DMS 273 treated with DMSO at 0.1 percent for 48 hours (cell line): ENCODE results near the gene NTHL1.

Source experiments
- DNase-seq: peaks from one replicate; lab custom pipeline; 2025; lab: John Stamatoyannopoulos, UW

The NTHL1 gene

DNA sequence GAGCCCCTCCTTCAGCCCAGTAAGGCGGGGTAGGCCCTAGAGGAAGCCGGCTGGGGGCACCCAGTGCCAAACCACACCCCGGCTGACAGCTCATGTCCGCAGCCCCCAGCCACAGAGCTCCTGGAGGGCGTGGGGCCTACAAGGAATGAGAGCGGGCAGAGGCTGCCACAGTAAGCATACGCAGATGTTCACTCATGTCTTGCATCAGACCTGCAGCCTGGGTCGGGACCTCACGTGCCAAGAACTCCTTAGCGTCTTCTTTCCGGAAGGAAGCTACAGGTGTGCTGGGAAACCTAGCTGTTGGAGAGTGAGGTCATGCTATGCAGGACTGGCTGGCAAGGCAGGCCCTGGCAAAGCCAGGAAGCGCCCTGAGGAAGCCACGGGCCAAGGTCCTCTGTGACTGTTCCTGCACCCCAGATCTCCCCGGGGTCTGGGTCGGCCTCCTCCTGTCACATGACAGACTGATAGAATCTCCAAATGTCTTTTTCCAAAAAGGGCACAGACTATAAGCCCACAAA lies 39.6 kb downstream of the NTHL1 start:
- no peak for DNase-seq

DNA sequence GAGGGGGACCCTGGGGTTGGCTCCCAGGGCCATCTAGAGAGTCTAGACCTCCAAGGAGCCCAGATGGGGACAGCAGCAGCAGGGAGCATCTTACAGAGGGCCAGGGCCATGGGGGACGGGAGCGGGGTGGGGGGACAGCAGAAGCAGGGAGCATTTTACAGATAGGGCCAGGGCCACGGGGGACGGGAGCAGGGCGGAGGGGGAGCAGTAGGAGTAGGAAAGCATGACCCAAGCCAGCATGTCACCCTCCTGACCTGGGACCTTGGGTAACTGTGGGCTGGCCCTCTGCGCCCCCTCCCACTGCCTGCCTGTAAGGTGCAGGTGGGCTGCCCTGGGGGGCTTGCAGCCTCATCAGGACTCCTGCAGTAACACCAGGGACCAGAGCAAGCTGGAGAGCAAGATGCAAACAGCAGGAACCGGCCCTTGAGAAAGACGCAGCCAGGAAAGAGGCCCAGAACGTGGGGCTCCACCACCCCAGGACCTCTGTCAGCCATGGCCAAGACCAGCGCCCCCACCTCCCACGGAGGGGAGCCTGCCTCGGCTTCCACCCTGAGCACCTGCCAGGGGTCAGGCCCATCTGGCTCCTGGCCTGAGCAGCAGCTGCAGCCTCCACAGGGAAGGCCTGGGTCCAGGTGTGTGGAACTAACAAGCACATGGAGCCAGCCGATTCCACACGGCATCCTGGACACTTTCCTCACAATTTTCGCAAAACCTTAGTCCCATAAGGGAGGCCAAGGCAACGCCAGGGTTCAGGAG lies 40.4 kb downstream of the NTHL1 start:
- no peak for DNase-seq

DNA sequence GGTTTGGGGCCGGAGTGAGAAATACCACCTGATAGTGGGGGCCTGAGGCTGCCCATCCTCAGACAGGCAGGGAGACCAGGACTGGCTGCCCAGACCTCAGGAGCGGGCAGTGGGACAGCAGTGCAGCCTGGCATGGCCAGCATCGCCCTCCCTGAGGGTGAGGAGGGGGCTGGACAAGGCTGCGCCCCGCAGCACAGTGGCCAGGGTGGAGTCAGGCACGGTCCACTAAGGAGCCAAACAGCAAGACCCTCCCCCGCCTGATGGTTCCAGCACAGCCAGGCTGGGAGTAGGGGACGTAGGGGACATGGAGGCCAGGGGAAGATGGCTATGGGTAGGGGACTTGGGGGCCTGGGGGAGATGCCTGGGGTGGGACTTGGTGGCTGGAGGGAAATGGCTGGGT lies 41.3 kb downstream of the NTHL1 start:
- DNase-seq: no peak

DNA sequence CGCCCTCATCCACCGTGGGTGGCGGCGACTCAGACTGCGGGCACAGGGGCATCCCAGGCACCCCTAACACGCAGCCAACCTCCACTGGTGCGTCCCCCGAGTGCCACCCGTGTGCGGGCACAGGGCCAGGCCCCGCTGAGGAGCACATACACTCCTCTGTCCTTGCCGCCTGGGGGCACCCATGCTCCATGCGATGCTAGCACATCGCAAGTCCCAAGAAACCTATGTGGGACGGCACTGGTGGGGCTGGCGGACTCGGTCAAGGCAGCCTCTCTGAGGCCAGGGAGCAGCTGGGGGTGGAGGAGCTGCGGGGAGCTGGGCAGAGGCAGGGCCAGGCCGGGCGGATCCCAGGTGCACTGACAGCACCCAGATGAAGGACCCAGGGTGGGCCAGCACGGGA lies 42.0 kb downstream of the NTHL1 start:
- no peak for DNase-seq

DNA sequence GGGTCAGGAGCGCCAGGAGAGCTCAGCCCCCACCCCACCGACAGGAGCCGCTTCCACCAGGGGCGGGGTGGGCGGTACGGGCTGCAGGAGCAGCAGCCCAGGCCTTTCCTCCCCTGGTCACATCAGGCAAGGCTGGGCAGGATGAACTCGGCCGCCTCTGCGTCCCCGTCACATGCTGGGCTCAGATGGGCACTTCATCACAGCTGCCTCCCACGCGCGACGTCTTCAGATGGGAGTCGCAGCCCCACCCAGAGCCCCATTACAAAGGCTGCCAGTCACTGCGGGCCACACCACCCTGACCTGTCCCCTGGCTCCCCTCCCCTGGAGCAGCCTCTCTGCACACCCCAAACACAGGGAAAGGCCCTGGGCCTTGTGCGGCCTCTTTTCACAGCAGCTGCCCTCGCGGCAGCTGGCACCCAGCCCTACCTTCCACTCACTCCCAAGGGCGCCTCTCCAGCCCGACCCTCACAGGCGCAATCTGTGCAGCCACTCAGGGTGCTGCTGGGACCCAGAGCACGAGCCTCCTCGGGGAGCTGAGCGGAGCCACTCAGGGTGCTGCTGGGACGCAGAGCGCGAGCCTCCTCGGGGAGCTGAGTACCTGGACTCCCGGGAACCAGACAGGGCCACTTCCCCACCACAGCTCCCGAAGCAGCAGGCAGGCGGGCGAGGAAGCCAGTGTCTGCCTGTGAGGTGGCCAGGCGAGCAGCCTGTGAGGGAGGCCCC lies 42.7 kb downstream of the NTHL1 start:
- DNase-seq: no peak

DNA sequence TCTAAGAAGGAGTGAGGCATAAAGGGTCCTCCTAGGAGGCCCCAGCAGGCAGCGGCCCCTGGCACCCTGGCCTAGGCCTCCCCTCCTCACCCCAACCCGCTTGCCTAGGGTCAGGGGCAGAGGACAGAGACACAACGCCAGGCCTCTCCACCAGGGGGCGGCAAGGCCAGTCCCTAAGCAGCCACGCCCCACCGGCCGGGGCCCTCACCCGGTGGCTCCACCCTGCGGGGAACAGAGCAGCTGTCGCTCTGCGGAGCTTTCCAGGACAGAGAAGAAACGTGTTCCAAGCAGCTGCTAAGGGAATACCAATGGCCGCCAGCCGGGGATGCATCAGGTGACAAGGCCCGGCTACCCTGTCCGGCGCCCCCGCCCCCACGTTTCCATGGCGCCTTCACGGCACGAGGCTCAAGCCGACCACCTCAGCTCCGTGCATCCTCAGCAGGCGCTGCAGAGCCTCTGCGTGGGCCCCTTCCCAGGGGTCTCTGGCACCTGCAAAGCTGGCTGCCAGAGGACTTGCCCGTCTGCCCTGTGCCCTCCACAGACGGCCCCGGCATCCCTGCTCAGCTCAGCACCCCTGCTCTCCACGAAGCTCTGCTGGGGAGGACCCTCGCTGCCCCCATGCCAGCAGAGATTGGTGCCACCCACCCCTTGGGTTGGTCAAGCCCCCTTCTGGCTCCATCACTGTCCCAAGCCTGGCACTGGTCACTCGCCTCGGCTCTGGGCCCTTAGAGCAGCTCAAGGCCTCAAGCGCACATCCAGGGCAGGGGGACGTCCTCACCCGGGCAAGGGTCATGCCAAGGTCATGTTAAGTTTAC lies 43.6 kb downstream of the NTHL1 start:
- peak; percentile 91 for DNase-seq

DNA sequence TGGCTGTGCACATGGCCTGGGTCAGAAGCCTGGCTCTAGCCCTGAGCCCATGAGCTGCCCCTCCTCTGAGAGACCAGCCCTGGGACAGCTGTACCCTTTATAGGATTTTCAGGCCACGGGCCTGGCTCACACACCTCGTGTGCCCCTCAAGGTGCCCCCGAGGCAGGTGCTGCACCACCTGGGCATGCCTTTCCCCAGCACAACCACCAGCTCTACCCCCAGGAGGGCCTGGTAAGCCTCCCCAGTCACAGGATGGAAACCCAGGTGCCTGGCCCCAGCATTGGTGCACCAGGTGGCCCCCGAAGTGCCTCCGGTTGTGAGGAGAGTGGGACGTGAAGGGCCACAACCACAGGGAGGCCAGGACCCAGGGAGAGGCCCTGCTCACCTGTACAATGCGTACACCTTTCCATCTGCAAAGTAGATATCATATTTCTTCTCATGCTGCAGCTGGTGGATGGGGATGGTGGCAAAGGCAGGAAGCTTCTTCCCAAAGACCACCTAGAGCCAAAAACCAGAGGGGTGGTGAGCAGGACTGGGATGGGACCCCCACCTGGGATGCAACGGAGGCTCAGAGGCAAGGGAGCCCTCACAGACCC lies 44.3 kb downstream of the NTHL1 start:
- no peak for DNase-seq

DNA sequence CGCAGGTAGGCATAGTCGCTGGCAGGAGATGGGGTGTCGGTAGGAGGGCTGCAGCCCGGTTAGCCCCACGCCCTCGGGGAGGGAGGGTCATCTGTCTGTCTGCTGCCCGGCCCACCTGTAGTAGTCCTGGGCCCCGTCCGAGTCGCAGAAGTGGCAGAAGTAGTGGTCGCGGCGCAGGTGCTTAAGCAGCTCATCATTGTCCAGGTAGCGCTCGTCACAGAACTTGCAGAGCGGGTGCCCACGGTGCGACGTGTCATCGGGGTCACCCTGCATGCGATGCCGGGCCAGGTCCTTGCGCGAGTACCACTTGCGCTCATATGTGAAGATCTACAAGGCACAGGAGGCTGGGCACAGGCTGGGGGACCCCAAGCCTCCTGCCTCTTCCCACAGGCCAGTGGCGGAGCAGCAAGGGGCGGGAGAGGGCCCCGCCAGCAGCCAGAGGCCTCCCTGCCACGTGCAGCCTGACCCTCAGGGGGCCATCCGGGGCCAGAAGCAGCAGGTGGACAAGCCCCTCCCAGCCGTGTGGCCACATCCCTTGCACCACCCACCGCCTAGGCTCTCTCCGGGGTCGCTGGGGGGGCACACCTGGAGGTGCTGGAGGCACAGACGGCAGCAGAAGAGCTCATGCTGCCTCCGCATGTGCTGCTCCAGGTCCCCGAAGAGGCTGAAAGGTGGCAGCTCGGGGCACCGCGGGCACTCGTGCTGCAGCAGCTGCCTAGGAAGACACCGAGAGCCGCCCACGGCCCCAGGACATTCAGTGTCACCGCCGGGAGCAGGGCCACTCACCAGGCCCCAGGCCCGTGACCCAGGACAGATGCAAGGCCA lies 45.0 kb downstream of the NTHL1 start:
- DNase-seq: no peak

DNA sequence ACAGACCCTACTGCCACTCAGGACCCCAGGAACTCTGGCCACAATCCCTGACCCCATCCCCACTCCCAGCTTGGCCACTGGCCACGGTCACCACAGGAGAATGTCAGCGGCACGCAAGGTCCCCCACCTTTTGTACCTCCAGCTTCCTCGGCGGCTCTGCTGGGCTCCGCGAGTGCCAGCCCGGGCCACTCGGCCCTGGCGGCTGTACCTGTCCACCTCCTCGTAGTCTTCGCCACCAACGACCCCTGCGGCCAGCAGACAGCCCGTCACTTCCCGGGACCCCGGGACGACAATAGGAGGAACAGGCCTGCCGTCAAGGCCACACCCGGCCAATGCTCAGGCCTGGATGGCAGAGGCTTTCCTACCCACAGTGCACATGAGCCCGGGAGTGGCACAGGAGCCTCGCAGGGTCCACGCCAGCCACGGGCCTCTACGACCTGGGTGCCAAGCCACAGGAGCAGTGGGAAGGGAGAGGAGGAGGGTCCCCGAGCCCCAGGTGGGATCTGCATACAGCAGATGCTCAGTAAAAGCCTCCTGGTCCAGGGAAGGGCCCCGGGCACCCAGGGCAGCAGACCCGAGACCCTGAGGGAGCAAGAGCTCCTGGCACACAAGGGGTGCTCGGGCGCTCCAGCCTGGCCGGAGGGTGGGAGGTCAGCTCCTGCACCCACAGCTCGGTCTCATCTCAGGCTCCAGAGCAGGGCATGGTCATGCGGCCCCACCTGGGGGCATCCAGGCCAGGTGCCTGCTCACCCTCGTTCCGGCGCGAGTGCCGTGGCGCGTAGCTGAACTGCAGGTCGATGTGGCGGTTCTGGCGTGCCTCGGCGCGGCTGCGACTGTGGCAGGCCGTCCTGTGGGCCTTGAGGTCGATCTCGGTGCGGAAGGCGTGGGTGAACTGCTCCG lies 45.9 kb downstream of the NTHL1 start:
- DNase-seq: no peak

DNA sequence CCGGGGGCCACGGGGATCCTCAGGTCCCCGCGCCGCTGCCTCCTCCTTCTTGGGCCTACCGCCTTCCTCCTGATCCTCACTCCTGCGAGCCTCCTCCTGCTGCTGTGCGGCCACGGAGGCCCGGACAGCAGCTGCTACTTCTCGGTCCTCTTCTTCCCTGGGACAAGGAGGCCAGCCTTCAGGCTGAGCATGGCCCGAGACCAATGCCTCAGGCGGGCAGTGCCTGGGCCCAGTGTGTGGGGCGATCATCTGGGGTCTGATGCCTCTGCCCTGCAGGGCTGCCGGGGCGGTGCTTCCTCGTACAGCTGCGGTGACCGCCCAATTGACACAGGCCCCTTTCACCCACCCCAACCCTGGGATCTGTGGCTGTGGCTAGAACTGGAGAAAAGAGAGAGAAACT lies 46.6 kb downstream of the NTHL1 start:
- no peak for DNase-seq

DNA sequence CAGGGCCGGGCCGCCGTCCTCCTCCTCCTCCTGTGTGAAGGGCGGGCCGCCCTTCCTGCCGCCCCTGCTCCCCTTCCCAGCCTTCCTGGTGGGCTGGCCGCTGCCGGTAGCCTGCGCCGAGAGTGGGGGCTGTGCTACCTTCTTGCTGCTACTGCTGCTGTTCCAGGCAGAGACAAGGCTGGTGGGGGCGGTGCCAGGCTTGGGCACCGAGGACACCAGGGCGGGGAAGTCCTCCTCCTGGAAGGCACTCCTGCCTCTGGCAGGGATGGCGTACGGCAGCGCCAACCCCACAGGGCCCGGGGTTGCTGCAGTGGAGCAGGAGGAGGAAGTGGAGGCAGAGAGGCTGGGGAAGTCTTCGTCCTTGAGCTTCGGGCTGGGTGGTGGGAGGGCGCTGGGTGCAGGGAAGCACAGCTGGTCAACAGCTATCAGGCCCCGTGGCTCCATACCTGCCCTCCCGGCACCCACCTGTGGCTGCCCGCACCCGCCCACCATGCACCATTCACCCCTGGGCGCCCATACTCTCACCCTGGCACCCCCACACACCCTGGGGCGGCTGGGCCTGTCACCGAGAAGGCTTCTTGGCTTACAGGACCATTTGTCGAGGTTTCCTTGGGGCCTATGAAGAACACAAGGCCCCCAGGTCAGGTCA lies 47.6 kb downstream of the NTHL1 start:
- no peak for DNase-seq

DNA sequence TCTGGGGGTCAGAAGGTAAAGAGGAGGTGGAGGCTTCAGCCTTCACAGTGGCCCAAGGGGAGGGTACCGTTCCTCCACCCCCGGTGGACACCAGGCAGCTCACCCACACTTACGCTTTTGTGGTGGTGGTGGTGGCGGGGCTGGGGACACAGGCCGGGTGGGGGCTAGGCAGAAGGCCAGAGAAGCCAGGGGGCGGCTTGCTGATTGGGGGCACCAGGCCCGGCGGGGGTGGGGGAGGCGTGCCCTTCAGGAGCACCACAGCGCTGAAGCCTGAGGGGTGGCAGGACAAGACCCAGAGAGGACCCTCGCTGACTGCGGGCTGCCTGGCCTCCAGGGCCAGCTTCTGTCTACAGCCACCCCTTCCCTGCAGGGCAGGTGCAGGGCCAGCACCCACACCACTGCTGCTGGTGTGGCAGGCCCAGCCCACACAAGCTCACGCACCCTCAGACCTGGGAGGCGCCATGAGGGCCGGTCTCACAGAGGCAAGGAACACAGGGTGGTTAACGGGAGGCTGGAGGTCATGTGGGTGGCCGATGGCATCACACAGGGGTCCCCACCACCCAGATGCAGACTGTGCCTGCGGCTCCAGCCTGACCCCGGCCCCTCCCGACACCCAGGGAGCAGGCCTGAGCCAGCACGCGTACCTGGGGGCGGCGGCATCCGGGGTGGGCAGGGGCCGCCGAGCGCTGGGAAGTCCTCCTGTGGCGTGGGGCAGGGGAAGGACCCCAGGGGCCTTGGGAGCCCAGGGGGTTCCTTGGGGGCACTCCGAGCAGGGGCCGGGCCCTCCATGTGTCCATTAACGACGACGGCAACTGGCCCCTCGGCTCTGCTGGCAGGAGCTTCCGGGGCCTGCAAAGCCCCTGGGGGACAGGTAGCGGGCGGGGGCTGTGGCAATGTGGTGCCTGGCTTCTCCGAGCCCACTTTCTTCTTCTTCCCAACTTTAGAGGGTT lies 48.5 kb downstream of the NTHL1 start:
- no peak for DNase-seq

DNA sequence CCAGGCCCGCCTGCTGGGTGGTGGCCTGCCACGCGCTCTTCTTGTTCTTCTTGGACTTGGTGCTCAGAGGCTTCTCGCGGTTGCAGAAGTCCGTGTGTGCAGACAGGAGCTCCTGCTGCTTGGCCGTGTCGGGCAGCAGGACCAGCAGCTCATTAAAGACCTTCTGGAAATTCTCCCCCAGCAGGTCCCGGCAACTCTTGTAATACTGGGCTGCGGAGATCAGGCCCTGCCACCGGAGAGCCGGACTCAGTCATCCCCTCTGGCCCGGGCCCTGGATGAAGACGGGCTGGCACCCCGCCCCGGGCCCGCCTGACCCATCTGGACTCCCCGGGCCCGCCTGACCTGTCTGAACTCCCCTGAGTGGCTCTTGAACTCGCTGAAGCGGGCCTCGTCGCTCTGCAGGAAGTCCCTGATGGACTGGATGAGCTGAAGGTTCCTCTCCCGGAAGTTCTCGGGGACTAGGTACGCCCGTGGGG lies 49.2 kb downstream of the NTHL1 start:
- no peak for DNase-seq

DNA sequence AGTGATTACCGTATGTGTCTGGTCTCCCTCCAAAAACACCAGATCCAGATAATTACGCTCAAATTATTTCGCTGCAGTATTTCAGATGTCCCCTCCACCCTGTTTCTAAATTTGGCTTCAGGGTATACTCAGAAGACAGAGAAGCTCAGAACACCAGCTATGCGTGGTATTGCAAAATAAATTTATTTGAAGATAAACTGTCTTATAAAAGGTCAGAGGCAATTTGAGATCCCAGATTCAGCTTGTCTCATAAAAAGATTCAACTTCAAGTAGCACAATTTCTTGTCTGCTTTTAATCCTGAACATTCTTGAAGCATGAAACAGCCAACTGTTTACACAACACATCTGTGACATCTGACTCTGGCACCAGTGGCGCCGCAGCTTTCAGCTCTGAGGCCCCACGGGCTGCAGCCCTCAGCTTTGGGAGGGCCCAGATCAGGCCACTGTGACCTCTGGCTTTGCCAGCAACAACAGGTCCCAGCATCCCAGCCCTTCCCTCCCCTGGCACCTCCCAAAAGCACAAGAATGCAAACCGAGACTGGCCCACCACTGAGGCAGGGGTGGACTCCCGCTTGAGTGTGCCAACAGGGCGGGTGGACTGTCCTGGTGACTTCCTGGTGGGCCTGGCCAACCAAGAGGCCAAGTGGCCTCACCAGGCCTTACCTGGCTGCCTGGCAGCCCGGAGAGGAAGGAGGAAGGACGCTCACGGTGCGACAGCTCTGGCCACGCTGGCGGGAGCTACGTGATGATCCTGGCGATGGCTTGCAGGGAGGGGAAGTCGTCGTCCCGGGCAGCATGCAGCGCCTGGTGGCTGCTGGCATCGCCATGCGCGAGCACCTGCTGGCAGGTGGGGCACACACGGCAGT lies 49.9 kb downstream of the NTHL1 start:
- DNase-seq: no peak

DNA sequence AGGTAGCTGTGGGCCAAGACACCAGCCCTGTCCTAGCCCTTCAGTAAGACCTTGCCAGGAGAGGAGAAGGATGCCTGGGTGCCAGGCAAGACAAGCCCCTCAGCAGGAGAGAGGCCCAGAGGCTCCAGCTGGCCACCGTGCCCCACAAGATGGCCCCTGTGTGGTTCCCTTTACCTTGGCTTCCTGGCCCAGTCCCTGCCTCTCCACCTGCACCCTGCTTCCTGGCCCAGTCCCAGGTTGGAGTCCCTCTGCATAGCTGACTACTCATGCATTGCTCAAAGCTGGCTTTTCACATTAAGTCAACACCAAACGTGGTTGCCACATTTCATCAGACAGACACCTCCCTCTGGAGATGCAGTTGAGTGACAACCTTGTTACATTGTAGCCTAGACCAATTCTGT lies 53.9 kb downstream of the NTHL1 start:
- DNase-seq: no peak

DNA sequence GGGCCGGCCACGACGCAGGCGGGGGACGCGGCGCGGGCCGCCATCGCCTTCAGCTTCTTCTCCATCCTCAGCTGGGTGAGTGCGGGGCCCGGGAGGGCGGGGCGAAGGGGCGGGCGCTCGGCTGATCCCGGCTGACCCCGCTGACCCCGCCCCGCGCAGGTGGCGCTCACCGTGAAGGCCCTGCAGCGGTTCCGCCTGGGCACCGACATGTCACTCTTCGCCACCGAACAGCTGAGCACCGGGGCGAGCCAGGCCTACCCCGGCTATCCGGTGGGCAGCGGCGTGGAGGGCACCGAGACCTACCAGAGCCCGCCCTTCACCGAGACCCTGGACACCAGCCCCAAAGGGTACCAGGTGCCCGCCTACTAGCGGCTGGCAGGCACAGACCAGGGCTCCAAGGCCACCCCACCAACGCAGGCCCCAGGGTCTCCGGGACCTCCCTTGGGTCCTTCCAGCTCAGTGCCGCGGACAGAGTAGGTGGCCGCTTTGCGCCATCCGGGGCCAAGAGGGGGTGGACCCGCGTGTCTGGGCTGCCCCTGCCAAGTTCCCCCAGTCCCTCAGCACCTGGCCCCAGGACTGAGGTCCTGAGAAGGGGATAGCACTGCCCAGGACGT lies 54.8 kb downstream of the NTHL1 start:
- DNase-seq: no peak
